ENCODE measurements around the gene PRKACA.
"Not testable (repeated sequence)": the region's sequence is repeated elsewhere in the genome, so short reads cannot be mapped to it uniquely, and the experiment has no call there.

PRKACA gene

DNA sequence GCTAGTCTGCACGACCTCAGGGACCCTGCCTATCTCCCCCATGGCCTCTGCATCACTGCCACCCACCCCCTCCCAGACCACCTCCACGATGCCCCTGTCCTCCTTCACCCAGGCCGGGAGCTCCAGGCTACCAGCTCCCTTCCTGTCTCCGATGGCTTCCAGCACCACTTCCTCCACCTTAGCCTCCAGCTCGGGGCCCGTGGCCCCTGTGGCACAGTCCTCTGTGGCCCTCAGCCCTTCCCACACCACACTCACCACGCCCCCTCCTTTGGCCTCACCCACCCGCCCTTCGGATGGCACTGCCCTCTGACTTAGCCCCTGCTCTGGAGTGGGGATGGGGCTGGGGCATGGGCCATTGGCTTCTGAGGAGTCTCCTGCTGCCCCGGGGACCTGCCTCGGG lies 62.8 kb downstream of the PRKACA start:
- TF ChIP-seq, protein P1, sequence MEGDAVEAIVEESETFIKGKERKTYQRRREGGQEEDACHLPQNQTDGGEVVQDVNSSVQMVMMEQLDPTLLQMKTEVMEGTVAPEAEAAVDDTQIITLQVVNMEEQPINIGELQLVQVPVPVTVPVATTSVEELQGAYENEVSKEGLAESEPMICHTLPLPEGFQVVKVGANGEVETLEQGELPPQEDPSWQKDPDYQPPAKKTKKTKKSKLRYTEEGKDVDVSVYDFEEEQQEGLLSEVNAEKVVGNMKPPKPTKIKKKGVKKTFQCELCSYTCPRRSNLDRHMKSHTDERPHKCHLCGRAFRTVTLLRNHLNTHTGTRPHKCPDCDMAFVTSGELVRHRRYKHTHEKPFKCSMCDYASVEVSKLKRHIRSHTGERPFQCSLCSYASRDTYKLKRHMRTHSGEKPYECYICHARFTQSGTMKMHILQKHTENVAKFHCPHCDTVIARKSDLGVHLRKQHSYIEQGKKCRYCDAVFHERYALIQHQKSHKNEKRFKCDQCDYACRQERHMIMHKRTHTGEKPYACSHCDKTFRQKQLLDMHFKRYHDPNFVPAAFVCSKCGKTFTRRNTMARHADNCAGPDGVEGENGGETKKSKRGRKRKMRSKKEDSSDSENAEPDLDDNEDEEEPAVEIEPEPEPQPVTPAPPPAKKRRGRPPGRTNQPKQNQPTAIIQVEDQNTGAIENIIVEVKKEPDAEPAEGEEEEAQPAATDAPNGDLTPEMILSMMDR (conservative IDR thresholded peaks at IDR 0.05; ENCODE audit: low read depth, low read length): no peak
- DNase-seq (ENCODE audit: low read depth): no peak
- no peak overlapping the region for H3K4me3 ChIP-seq (ENCODE audit: low read depth, low read length)

DNA sequence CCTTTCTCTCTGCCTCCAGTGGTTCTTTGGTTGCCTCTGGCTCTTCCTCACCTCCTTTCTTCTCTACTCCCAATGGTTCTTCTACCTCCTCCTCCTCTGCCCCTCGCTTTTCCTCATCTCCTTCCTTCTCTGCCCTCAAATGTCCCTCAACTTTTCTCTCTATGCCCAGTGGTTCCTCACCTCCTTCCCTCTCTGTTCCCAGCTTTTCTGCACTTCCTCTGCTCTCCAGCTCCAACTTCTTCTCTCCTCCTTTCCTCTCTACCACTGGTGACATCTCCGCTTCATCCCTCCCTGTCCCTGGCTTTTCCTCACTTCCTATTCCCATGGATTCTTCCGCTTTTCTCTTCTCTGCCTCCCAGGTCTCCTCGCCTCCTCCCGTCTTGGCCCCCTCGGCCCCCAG lies 63.5 kb downstream of the PRKACA start:
- TF ChIP-seq, protein P1 (conservative IDR thresholded peaks at IDR 0.05; ENCODE audit: low read depth, low read length): no peak
- DNase-seq (ENCODE audit: low read depth): no peak

DNA sequence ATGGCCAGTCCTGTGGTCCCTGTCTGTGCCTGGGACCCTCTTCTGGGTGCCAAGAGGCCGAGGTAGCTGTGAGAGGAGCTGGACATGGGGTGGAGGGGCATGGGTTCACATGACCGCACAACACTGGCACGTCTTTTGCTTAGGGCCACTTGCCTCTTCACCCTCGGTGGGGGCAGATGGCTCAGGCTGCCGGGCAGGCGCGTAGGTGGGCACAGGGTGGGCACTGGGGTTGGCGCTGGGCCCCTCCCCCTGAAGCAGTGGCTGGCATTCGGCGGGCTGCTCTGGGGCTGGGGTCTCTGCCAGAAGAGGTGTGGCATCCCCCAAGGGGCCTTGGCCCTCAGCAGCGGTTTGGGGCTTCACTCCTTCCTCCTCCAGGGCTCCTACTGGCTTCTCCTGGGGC lies 64.1 kb downstream of the PRKACA start:
- TF ChIP-seq, protein P1 (conservative IDR thresholded peaks at IDR 0.05; ENCODE audit: low read depth, low read length): no peak
- DNase-seq (ENCODE audit: low read depth): no peak
- H3K4me3 ChIP-seq (ENCODE audit: low read depth, low read length): no peak overlapping the region

More for the DNA sequence above, 63.5 kb downstream of the PRKACA start:
- H3K4me3 ChIP-seq (ENCODE audit: low read depth, low read length): no peak overlapping the region

DNA sequence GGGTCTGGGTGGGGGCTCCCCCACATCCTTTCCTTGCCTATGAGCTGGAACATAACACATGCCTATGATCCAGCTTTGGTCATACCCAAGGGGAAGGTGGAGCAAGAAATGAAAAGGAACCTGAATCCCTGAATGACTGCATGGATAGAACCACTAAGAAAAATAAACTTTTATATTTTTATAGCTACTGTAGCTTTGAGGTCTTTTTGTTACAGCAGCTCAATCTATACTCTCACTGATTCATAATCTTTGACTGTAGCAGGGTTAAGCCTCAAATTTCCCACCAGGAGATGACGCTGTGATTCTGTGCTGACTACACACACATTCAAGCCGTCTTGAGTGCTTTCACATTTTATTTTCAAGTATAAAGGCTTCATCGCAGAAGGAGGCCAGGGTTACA lies 64.5 kb downstream of the PRKACA start:
- TF ChIP-seq, protein P1 (conservative IDR thresholded peaks at IDR 0.05; ENCODE audit: low read depth, low read length): no peak
- no peak overlapping the region for H3K4me3 ChIP-seq (ENCODE audit: low read depth, low read length)

DNA sequence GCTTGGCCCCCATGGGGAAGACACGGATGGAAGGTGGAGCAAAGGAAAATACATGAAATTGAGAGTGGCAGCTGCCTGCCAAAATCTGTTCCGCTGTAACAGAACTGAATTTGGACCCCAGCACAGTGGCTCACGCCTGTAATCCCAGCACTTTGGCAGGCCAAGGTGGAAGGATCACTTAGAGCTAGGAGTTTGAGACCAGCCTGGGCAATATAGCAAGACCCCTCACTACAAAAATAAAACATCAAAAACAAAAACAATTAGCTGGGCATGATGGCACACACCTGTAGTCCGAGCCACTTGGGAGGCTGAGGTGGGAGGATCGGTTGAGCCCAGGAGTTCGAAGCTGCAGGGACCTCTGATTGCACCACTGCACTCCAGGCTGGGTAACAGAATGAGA lies 65.1 kb downstream of the PRKACA start:
- TF ChIP-seq, protein P1 (conservative IDR thresholded peaks at IDR 0.05; ENCODE audit: low read depth, low read length): no peak
- DNase-seq (ENCODE audit: low read depth): no peak
- no peak overlapping the region for H3K4me3 ChIP-seq (ENCODE audit: low read depth, low read length)

More for the DNA sequence above, 64.5 kb downstream of the PRKACA start:
- no peak for DNase-seq (ENCODE audit: low read depth)

DNA sequence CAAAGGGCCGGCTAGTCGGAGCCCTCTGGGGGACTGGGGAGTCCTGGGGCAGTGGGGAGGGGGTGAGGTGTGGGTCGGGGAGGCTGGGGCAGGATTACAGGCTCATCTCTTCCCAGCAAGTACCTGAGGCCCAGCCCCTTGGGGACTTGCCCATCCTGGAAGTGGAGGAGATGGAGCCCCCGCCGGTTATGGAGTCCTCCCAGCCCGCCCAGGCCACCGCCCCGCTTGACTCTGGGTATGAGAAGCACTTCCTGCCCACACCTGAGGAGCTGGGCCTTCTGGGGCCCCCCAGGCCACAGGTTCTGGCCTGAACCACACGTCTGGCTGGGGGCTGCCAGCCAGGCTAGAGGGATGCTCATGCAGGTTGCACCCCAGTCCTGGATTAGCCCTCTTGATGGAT lies 65.6 kb downstream of the PRKACA start:
- H3K4me3 ChIP-seq (ENCODE audit: low read depth, low read length): no peak overlapping the region
- DNase-seq (ENCODE audit: low read depth): no peak
- TF ChIP-seq, protein P1 (conservative IDR thresholded peaks at IDR 0.05; ENCODE audit: low read depth, low read length): no peak

DNA sequence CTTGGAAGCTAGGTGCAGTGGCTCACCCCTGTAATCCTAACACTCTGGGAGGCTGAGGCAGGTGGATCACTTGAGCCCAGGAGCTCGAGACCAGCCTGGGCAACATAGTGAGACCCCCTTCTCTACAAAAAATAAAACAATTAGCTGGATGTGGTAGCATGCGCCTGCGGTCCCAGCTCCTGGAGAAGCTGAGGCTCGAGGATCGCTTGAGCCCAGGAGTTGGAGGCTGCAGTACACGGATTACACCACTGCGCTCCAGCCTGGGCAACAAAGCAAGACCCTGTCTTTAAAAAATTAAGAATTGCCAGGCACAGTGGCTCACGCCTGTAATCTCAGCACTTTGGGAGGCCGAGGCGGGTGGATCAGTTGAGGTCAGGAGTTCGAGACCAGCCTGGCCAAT lies 66.6 kb downstream of the PRKACA start:
- H3K4me3 ChIP-seq (ENCODE audit: low read depth, low read length); DNase-seq (ENCODE audit: low read depth): not testable (repeated sequence)

DNA sequence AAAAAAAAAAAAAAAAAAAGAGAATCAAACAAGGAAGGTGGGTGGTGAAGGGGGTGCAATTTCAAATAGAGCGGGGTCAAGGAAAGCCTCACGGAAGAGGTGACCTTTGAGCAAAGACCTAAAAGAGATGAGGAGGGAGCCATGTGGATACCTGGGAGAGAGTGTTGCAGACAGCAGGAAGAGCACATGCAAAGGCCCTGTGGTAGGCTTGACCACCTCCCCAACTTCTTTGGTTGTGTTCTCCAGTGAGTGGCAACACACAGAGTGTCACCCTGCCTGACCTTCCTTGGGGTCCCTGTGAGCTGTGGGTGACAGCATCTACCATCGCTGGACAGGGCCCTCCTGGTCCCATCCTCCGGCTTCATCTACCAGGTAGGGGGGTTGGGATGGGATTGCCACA lies 67.0 kb downstream of the PRKACA start:
- TF ChIP-seq, protein P1 (conservative IDR thresholded peaks at IDR 0.05; ENCODE audit: low read depth, low read length): no peak
- no peak overlapping the region for H3K4me3 ChIP-seq (ENCODE audit: low read depth, low read length)
- no peak for DNase-seq (ENCODE audit: low read depth)
